ENCODE results near the gene GALNT16. TPM values are rescaled to one million over a fixed set of nuclear protein-coding genes. Genes with fewer than 3 reads are reported as not detected.

Gene GALNT16
- total RNA-seq, 1 experiment from 2014 or later: 2.0 TPM

- no peak overlapping the region for H3K4me3 ChIP-seq (ENCODE audit: insufficient read depth, low read depth, low read length)
- no peaks in the 10 kb centered on the region for H3K36me3 ChIP-seq (replicated peaks; ENCODE audit: control insufficient read depth, insufficient read depth, low read length)
- DNase-seq: no peak
- no peaks in the 10 kb centered on the region for H3K27me3 ChIP-seq (ENCODE audit: control insufficient read depth, insufficient read depth, low read length)
These were observed 97.7 kb downstream of the GALNT16 start for GRCh38 chr14:69357544-69358200.

- peak; percentile 26 for DNase-seq
These were observed 98.4 kb downstream of the GALNT16 start for GRCh38 chr14:69358233-69358963.

GRCh38 chr14:69358966-69359365 is 99.0 kb downstream of the GALNT16 start:
- no peak for DNase-seq
- H3K27me3 ChIP-seq (ENCODE audit: control insufficient read depth, insufficient read depth, low read length): no peaks in the 10 kb centered on the region
- no peaks in the 10 kb centered on the region for H3K36me3 ChIP-seq (replicated peaks; ENCODE audit: control insufficient read depth, insufficient read depth, low read length)
- no peak overlapping the region for H3K4me3 ChIP-seq (ENCODE audit: insufficient read depth, low read depth, low read length)

More at GRCh38 chr14:69358233-69358963, 98.4 kb downstream of the GALNT16 start:
- Histone ChIP-seq H3K27me3 (ENCODE audit: control insufficient read depth, insufficient read depth, low read length) (no peaks in the 10 kb centered on the region), H3K4me3 (ENCODE audit: insufficient read depth, low read depth, low read length) (no peak overlapping the region), H3K36me3 (replicated peaks; ENCODE audit: control insufficient read depth, insufficient read depth, low read length) (no peaks in the 10 kb centered on the region)

- no peak overlapping the region for H3K4me3 ChIP-seq (ENCODE audit: insufficient read depth, low read depth, low read length)
- DNase-seq: peak; percentile 19
- no peaks in the 10 kb centered on the region for H3K27me3 ChIP-seq (ENCODE audit: control insufficient read depth, insufficient read depth, low read length)
- no peaks in the 10 kb centered on the region for H3K36me3 ChIP-seq (replicated peaks; ENCODE audit: control insufficient read depth, insufficient read depth, low read length)
These were observed 100.6 kb downstream of the GALNT16 start for GRCh38 chr14:69360438-69361108.

- Histone ChIP-seq H3K27me3 (ENCODE audit: control insufficient read depth, insufficient read depth, low read length) (no peaks in the 10 kb centered on the region), H3K4me3 (ENCODE audit: insufficient read depth, low read depth, low read length) (no peak overlapping the region), H3K36me3 (replicated peaks; ENCODE audit: control insufficient read depth, insufficient read depth, low read length) (no peaks in the 10 kb centered on the region)
- DNase-seq: peak; percentile 84
These were observed 103.1 kb downstream of the GALNT16 start for GRCh38 chr14:69363055-69363454.

GRCh38 chr14:69363964-69364363 is 104.0 kb downstream of the GALNT16 start:
- Histone ChIP-seq H3K27me3 (ENCODE audit: control insufficient read depth, insufficient read depth, low read length) (no peaks in the 10 kb centered on the region), H3K4me3 (ENCODE audit: insufficient read depth, low read depth, low read length) (no peak overlapping the region), H3K36me3 (replicated peaks; ENCODE audit: control insufficient read depth, insufficient read depth, low read length) (no peaks in the 10 kb centered on the region)
- DNase-seq: no peak

- peaks cover 1% of the 10 kb centered on the region; the same call in 1 of the 2 replicates for H3K36me3 ChIP-seq (replicated peaks; ENCODE audit: control insufficient read depth, insufficient read depth, low read length)
- no peak overlapping the region for H3K4me3 ChIP-seq (ENCODE audit: insufficient read depth, low read depth, low read length)
- H3K27me3 ChIP-seq (ENCODE audit: control insufficient read depth, insufficient read depth, low read length): no peaks in the 10 kb centered on the region
- DNase-seq: no peak
These were observed 104.4 kb downstream of the GALNT16 start for GRCh38 chr14:69364378-69364777.

- peaks cover 1% of the 10 kb centered on the region; the same call in 1 of the 2 replicates for H3K36me3 ChIP-seq (replicated peaks; ENCODE audit: control insufficient read depth, insufficient read depth, low read length)
- DNase-seq: no peak
- no peak overlapping the region for H3K4me3 ChIP-seq (ENCODE audit: insufficient read depth, low read depth, low read length)
- H3K27me3 ChIP-seq (ENCODE audit: control insufficient read depth, insufficient read depth, low read length): no peaks in the 10 kb centered on the region
These were observed 106.1 kb downstream of the GALNT16 start for GRCh38 chr14:69366069-69366468.

- H3K36me3 ChIP-seq (replicated peaks; ENCODE audit: control insufficient read depth, insufficient read depth, low read length): peaks cover 1% of the 10 kb centered on the region; the same call in 1 of the 2 replicates
- no peak overlapping the region for H3K4me3 ChIP-seq (ENCODE audit: insufficient read depth, low read depth, low read length)
- no peaks in the 10 kb centered on the region for H3K27me3 ChIP-seq (ENCODE audit: control insufficient read depth, insufficient read depth, low read length)
- DNase-seq: no peak
These were observed 106.8 kb downstream of the GALNT16 start for GRCh38 chr14:69366761-69367160.

- Histone ChIP-seq H3K27me3 (ENCODE audit: control insufficient read depth, insufficient read depth, low read length) (no peaks in the 10 kb centered on the region), H3K4me3 (ENCODE audit: insufficient read depth, low read depth, low read length) (no peak overlapping the region), H3K36me3 (replicated peaks; ENCODE audit: control insufficient read depth, insufficient read depth, low read length) (peaks cover 5% of the 10 kb centered on the region)
- DNase-seq: no peak
These were observed 108.4 kb downstream of the GALNT16 start for GRCh38 chr14:69368381-69368780.

- Histone ChIP-seq H3K36me3 (replicated peaks; ENCODE audit: control insufficient read depth, insufficient read depth, low read length) (peaks cover 5% of the 10 kb centered on the region), H3K4me3 (ENCODE audit: insufficient read depth, low read depth, low read length) (no peak overlapping the region), H3K27me3 (ENCODE audit: control insufficient read depth, insufficient read depth, low read length) (no peaks in the 10 kb centered on the region)
- DNase-seq: no peak
These were observed 110.1 kb downstream of the GALNT16 start for GRCh38 chr14:69370061-69370460.

GRCh38 chr14:69372146-69372545 is 112.2 kb downstream of the GALNT16 start:
- H3K36me3 ChIP-seq (replicated peaks; ENCODE audit: control insufficient read depth, insufficient read depth, low read length): peaks cover 12% of the 10 kb centered on the region
- DNase-seq: no peak
- no peak overlapping the region for H3K4me3 ChIP-seq (ENCODE audit: insufficient read depth, low read depth, low read length)
- H3K27me3 ChIP-seq (ENCODE audit: control insufficient read depth, insufficient read depth, low read length): no peaks in the 10 kb centered on the region

- Histone ChIP-seq H3K27me3 (ENCODE audit: control insufficient read depth, insufficient read depth, low read length) (no peaks in the 10 kb centered on the region), H3K4me3 (ENCODE audit: insufficient read depth, low read depth, low read length) (no peak overlapping the region), H3K36me3 (replicated peaks; ENCODE audit: control insufficient read depth, insufficient read depth, low read length) (peaks cover 12% of the 10 kb centered on the region)
- DNase-seq: no peak
These were observed 113.1 kb downstream of the GALNT16 start for GRCh38 chr14:69373104-69373503.

GRCh38 chr14:69374235-69374634 is 114.3 kb downstream of the GALNT16 start:
- Histone ChIP-seq H3K4me3 (ENCODE audit: insufficient read depth, low read depth, low read length) (no peak overlapping the region), H3K27me3 (ENCODE audit: control insufficient read depth, insufficient read depth, low read length) (no peaks in the 10 kb centered on the region), H3K36me3 (replicated peaks; ENCODE audit: control insufficient read depth, insufficient read depth, low read length) (peaks cover 11% of the 10 kb centered on the region)
- DNase-seq: no peak

GRCh38 chr14:69375182-69375581 is 115.2 kb downstream of the GALNT16 start:
- Histone ChIP-seq H3K36me3 (replicated peaks; ENCODE audit: control insufficient read depth, insufficient read depth, low read length) (peaks cover 11% of the 10 kb centered on the region), H3K4me3 (ENCODE audit: insufficient read depth, low read depth, low read length) (no peak overlapping the region), H3K27me3 (ENCODE audit: control insufficient read depth, insufficient read depth, low read length) (no peaks in the 10 kb centered on the region)
- no peak for DNase-seq
